HEK293T (cell line): ENCODE measurements around the gene BGLAP.

Source experiments
- ARNT ChIP-seq: fragments of 450-650 bp; IDR thresholded peaks from 2 replicates; pipeline ENCODE4 v1.6.1; 2017; ENCODE audit warnings: mild to moderate bottlenecking
- BHLHE40 ChIP-seq: fragments of 450-650 bp; IDR thresholded peaks from 2 replicates; pipeline ENCODE4 v1.6.1; 2016; ENCODE audit warnings: mild to moderate bottlenecking, moderate library complexity, borderline replicate concordance
- ELF4 ChIP-seq: fragments of 450-650 bp; IDR thresholded peaks from 2 replicates; pipeline ENCODE4 v1.6.1; 2017; ENCODE audit warnings: antibody characterized with exemption
- FOXK2 ChIP-seq: fragments of 450-650 bp; IDR thresholded peaks from 2 replicates; pipeline ENCODE4 v1.6.1; 2016; ENCODE audit warnings: mild to moderate bottlenecking
- FOXM1 ChIP-seq: fragments of 450-650 bp; IDR thresholded peaks from 2 replicates; pipeline ENCODE4 v1.6.1; 2017; ENCODE audit warnings: mild to moderate bottlenecking, borderline replicate concordance
- SP1 ChIP-seq: fragments of 450-650 bp; IDR thresholded peaks from 2 replicates; pipeline ENCODE4 v1.6.1; 2017
- SUZ12 ChIP-seq: fragments of 450-650 bp; IDR thresholded peaks from 2 replicates; pipeline ENCODE4 v1.6.1; 2016; ENCODE audit warnings: mild to moderate bottlenecking
- TARDBP ChIP-seq: fragments of 450-650 bp; IDR thresholded peaks from 2 replicates; pipeline ENCODE4 v1.6.1; 2016
- TF ChIP-seq, protein P1 (sequence below): fragments of 450-650 bp; IDR thresholded peaks from 2 replicates; pipeline ENCODE4 v1.6.1; 2016

DNA sequence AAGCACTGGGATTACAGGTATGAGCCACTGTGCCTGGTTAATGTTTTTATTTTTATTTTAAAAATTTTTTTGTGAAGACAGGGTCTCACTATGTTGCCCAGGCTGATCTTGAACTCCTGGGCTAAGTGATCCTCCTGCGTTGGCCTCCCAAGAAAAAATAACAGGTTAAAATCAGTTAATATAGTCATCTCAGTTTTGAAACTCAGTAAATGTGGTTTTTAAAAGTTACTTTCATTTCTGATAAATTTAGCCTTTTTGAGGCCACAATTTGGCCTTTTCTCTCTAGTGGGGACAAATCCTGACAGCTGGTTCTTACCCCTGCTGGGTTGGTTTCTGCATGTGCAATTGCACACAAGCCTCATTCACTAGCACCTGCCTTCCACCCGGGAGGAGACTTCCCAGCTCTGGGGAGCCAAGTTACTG, 15.9 kb upstream of the BGLAP start:
- no peak for TF ChIP-seq FOXK2
- no peak for TF ChIP-seq SUZ12
- no peak for TF ChIP-seq SP1
- no peak for TF ChIP-seq ELF4
- TF ChIP-seq TARDBP: no peak
- TF ChIP-seq, protein P1, sequence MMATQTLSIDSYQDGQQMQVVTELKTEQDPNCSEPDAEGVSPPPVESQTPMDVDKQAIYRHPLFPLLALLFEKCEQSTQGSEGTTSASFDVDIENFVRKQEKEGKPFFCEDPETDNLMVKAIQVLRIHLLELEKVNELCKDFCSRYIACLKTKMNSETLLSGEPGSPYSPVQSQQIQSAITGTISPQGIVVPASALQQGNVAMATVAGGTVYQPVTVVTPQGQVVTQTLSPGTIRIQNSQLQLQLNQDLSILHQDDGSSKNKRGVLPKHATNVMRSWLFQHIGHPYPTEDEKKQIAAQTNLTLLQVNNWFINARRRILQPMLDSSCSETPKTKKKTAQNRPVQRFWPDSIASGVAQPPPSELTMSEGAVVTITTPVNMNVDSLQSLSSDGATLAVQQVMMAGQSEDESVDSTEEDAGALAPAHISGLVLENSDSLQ: no peak
- TF ChIP-seq ARNT: no peak
- no peak for TF ChIP-seq FOXM1
- TF ChIP-seq BHLHE40: no peak
